Limb (tissue), 2 donors: ENCODE results near the gene CAB39.

Experiments used
- DNase-seq, 2 donors: peaks; one replicate each; pipeline ENCODE4 v3.0.0-alpha.2; 2016; ENCODE audit errors: extremely low spot score in 2 of 2

CAB39 gene

DNA sequence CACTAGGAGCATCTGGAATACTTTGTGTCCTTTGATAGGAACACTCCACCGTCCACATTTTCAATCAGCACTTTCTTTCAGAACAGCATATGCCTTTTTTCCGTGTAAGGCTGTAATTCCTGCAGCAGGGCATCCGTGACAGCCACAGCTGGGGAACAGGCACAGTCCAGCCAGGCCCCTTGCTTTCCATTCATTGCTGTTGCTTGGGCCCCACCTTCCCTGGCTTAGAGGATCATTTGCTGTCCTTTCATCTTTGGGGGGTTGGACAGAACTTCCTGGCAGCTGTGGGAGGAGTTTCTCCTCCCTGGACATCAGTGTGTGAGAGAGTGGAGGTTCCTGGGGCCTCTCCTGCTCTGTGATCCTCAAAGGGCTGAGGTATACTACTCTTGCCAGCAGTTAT, 102.4 kb downstream of the CAB39 start:
- no peak for DNase-seq

DNA sequence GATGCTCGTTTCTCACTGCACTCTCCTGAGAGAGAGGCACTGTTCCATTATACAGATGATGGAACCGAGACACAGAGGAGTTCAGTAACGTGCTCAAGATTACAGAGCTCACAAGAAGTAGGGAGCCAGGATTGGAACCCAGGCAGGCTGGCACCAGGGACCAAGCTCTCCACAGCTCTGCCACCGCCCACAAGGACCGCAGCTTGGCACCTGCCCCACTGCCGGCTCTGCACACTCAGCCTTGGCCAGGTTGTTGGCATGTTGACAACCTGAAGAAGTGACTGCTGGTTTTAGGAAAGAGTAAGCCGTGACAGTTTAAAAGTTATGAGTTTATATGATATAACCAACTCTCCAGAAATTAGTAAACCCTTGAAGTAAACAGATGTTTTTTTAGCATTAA, 104.1 kb downstream of the CAB39 start:
- no peak for DNase-seq

DNA sequence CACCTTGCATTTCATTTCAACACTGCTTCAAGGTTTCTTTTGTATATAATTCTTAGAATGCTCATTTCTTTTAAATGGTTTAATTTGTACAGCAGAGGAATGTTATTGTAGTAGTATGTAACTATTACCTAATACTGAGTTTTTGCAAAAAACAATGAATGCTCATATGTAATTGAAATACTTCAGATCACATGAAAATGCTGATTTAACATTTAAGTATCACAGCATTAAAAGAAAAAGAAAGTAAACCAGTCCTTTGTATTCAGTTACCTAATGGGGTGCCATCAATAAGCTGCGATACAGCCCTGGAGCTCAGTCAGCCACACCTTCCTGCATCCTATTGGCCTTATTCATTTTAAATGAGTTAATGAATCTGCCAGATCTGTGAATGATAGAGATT, 106.8 kb downstream of the CAB39 start:
- DNase-seq: no peak

DNA sequence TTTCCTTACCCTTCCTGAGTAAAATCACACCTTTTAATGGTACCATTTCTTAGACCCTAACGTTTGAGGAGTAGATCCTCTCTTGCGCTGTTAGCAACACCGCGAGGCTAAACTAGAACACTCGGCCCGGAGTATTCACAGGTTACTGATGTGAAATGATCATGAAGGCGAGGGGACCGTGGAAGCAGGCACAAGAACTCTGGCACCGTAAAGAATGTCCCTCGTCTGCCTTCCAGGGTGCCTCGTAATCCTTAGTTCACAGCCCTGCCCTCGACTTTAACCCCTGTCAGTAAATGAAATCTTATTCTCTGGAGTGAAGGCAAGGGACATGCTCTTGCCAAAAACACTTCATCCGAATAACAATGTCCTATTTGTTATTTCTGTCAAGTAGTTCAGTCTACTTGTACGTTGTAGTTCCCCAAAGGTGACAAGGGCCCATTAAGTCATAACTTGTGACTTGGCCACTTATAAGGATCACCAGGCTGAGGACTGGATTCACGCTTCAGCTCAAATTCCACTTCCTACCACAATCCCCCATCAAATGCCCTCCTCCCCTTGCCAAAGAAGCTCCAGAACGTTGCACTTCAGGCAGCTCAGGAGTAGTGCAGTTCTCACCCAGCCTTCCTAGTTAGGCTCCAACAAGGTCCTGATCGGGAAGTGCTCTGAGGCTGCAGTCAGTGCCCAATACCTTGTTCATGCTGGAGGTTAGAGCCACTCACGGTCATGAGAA, 108.8 kb downstream of the CAB39 start:
- no peak for DNase-seq

DNA sequence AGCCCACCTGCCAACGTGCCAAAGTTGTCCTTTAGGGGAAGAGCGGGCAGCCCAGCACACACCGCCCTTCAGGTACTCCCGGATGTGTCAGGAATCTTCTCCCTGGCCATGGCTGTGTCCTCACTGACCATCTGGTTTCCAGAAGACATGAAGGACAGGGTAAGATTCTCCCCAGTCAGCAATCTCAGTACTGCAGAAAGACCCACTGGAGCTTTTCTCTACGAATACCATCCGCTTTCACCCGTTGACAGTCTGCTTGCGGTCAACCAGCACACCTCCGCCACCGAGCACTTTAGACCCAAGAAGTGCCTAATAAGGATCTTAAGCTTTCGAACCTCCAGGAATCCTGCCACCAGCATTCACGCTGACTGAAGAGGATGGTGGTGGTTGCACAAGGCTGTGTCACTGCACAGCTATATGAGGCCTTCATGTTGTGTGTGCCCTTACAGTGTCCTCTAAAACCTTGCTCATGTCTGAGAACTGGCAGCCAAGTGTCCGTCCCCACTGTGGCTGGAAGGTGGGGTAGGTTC, 109.4 kb downstream of the CAB39 start:
- no peak for DNase-seq

DNA sequence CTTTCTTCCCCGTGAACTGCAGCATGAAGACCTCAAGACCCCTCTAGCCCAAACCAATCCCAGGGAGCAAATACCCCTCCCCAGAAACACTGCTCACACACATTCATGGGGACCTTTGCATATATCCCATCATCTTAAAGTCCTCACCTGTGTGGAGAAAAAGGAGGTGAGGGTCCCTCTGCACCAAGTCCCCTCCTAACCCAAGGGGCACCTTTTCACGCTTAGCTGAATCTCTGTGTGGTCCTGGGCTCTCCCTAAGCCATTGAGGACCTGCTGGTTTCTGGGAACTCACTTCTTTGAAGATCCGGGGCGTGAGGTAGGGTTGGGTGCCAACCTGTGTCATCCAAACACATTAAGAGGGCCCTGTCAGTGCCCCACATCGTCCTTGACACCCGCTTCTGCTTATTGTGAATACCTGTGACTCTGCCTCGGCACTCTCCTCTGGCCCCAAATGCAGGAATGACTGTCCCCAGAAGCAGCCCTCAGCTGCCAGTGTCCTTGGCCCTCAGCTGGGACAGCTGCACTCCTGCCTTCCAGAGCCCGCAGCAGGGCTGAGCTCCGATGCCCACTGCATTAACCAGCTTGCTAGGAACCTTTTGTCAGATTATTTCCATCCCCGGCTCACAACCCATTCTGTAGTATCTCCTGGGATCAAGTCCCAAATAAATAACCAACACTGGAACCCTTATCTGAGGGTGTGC, 110.8 kb downstream of the CAB39 start:
- no peak for DNase-seq

DNA sequence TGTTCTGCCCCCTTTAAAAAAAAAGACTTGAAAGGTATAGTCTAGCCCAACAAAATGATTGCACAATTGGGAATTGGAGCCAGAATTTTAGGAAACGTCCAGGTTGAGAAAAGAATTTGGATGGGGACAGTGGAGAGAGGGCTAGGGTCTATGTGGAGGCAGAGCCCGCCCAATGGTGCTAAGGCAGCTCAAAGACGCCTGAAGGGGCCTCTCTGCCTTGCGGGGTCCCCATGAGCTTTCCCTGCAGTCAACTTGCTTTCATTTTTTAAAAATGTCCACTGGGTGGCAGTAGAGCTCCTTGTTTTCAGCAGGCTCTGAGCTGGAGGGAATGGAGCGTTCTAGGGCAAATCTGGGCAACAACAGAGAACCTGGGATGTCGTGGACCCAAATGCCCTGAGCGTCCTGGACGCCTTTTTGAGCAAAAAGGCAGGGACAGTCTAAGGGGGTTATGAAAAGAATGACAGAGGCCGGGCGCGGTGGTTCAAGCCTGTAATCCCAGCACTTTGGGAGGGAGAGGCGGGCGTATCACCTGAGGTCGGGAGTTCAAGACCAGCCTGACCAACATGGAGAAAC, 111.8 kb downstream of the CAB39 start:
- peak; percentile 68 to 82 for DNase-seq

DNA sequence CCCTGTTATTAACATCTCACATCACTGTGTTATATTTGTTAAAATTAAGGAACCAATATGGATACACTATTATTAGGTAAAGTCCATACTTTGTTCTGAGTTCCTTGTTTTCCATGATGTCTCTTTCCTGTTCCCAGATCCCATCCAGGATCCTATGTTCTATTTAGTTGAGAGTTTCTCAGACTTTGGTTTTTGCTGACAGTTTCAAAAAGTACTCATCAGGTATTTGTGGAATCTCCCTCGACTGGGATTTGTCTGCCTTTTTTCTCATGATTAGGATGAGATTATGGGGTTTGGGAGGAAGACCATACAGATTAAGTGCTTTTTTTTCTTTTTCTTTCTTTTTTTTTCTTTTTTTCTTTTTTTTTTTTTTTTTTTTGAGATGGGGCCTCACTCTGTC, 112.7 kb downstream of the CAB39 start:
- no peak for DNase-seq

DNA sequence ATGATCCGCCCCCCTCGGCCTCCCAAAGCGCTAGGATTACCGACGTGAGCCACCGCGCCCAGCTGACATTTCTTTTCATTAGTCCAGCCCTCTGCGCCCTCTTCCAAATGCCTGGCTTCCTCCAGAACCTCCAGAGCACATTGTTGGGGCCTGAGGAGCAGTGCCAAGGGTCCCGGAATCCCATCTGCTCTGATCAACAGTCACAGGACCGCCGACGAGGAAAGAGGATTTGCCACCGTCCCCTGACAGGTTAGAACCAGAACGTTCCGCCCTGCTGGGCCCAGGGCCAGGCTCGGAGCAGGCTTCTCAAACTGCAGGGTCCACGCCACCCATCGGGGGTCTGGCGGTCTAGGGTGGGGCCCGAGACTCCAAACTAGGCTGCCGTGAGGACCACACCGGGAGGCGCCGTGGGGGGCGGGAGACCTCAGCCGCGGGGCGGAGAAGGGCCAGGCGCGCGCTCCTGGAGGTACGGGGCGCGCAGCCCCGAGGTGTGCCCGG, 115.2 kb downstream of the CAB39 start:
- peak in 1 of 2 donors; percentile 48 for DNase-seq

DNA sequence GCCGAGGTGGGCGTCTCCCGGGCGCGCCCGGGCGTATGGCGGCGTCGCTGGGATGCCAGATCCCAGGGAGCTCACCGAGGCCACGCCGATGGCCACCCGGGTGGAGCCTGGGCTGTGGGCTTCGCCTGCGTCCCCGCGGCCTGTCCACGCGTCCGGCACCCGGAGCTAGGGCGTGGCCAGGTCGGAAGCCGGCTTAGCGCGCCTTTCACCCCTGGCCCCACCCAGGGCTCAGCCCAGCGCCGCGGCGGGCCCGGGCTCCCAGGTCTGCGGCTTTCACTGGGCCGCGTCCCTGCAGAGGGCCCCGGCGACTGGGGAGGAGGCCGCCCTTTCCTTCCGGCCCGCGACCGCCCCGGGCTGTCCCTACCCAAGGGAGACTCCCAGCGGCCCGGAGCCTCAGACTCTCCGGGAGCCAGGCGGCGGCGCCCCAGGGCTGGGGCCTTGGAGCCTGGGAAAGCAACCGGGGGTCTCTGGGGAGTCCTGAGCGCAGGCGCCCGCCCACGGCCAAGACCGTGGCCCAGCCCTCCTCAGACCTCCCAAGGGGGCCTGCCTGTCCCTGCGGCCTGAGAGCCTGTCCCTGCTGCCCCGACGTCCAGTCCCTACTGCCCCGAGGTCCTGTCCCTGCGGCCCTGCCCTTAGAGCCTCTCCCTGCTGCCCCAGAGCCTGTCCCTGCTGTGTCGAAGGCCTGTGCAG, 115.8 kb downstream of the CAB39 start:
- DNase-seq: peak in 1 of 2 donors; percentile 39

DNA sequence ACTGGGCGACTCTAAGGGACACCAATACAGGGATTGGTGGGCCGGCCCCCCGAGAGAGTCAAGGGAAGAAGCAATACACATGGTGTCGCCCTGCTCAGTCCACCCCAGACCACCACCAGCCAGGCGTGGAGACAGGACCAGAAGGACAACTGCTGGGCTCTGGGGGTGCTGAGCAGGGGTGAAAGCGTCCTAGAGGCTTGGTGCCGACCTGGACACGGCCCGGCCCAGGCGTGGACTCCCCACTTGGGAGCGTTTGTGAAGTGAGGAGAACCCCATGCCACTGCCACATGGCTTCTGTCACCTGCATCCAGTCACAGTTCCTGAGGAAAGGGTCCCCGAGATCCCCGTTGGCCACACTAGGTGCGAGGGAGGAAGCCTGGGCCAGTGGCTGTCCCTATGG, 116.7 kb downstream of the CAB39 start:
- DNase-seq: no peak

DNA sequence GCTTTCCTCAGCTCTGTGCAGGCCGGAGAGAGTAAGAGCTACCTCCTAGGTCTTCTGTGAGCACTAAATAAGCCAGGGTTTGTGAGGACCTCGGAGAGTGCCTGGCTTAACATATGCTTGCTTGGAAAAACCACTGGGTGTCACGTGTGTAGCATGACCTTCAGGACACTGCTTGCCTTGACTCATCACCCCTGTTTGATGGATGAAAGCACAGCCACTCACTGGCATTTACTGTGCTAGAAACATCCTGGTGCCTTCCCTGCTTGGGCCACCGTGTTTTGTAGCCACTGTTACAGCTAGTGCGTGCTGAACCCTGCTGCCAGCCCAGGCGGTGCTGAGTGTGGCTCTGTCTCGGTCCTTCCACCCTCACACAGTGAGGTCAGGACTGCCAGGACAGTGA, 117.3 kb downstream of the CAB39 start:
- DNase-seq: no peak

DNA sequence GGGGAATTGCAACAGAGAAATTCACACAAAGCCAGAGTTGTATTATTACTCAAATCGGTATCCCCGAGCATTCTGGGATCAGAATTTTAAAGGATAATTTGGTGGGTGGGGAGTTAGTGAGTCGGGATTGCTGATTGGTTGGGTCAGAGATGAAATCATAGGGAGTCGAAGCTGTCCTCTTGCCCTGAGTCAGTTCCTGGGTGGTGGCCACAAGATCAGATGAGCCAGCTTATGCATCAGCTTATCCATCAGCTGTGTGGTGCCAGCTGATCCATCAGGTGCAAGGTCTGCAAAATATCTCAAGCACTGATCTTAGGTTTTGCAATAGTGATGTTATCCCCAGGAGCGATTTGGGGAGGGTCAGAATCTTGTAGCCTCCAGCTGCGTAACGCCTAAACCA, 117.8 kb downstream of the CAB39 start:
- DNase-seq: no peak

DNA sequence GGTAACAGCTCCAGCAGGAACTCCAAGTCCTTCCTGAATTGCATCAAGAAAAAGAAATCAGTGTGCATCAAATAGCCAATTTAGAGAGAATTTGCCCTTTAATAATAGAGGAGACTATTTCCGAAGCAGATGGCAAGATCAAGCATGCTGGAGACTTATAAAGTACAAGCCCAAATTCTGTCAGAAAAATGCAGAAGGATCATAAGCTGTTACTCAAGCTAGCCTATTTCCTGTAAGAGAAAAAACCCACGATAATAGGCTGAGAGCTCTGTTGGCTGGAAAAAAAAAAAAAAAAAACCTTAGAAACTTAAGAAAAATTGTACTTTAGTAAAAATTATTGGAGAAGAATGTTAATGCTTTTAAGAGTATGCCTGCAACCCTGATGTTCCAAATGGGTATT, 127.7 kb downstream of the CAB39 start:
- DNase-seq: no peak

DNA sequence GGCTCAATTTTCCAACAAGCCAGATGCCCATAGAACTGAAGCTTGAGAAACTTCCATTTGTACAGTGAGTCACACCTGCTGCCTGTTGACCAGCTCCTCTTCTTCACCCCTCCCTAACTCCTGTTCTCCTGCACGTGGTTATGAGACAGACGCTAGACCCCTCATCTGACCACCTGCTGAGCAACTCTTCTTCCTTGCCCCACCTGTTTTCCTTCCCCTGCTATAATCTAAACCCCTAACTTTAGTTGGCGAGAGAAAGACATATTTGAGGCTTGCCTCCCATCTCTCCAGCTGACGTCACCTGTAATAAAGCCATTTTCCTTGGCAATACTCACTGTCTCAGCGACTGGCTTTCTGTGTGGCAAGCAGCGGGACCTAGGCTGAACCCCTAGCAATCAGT, 129.8 kb downstream of the CAB39 start:
- DNase-seq: no peak

DNA sequence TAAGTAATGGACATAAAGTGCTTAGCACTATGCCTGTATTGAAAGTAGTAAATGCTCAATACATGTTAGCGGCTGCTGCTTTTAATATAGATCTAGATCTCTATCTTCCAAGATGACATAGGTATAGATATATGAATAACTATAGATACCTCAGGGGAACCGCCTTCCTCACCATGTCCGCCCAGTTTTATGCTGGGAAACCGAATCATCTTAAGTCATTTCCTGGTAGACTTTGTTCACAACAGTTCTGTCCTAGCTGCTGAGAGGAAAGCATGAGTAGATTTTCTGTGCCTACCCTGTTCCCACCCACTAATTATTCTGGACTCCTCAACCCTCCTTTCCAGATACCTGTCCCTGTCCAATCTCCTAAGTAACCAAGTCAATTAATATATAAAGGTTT, 130.5 kb downstream of the CAB39 start:
- no peak for DNase-seq

DNA sequence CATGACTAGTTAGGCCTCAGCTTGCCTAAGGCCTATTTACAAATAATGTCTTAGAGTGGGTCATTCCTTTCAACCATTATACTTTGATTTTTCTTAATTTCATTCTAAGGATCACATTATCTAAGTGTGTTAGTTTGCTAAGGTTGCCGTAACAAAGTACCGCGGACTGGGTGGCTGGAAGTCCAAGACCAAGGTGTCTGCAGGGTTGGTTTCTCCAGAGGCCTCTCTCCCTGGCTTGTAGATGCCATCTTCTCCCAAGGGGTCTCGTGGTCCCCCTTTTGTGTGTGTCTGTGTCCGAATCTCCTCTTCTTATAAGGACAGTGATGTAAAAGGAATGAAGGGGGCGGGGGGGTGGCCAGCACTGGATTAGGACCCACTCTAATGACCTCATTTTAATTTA, 133.7 kb downstream of the CAB39 start:
- no peak for DNase-seq

DNA sequence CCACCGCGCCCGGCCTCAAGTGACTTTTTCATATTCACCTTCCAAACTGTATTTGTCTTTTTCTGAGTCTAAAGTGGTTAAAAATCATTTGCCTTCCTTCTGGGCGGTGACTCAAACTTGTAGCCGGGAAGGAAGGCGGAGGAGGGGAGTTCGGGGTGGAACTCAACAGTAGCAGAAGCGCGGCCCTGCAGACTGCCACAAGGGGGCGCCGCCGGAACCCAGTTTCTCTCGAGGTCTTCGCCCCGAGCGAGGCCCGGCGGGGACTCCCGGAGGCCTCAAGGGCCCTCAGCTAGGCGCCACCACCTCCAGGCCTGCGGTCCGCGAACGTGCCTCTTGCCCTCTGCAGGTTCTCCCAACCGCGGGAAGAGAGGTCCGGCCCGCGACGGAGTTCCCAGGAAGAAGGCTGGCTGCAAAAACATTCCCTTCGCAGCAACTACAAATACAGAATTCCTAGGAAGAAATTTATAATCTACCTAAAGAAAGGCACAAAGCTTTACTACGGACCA, 135.3 kb downstream of the CAB39 start:
- peak; percentile 66 to 91 for DNase-seq

DNA sequence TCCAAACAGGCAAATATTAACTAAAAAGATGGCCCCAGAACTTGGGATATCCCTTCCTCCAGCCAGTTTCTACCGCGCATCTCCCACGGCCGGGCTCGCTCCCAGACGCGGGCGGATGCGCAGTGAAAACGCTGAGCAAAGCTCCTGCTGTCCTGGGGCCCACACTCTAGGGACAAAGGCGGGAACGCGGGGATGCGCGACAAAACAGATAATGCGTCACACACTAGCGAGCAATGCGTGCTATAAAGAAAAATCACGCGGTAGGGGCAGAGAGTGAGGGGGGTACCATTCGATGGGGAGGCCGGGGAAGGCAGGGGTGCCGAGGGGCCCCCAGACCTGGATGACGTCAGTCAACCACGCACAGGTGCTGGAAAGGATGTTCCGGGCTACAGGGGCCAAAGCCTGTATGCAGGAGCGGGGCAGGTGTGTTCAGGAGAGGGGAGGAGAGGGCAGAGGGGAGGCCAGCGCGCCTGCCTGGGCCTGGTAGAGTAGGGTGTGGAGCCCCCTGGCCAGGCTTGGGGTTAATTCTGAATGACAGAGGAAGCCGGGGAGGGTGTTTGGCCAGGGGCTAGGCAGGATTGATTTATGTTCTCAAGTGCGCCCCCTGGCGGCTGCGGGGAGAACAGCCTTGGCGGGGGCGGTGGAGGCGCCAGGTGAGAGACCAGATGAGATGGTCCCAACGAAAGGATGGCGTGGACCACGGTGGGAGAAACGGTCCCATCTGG, 137.2 kb downstream of the CAB39 start:
- DNase-seq: no peak

DNA sequence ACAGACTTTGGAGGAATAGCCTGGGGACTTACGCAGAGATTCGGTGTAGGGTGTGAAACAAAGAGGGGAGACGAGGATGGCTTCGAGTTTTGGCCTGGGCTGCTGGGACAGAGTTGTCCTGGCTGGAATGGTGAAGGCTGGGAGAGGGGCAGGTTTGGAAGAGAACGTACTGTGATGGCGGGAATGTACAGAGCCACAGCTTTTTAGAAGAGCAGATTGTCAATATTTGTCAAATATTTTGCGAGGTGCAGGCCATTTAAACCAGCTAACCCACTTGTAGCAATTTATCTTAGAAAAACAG, 137.7 kb downstream of the CAB39 start:
- DNase-seq: no peak

DNA sequence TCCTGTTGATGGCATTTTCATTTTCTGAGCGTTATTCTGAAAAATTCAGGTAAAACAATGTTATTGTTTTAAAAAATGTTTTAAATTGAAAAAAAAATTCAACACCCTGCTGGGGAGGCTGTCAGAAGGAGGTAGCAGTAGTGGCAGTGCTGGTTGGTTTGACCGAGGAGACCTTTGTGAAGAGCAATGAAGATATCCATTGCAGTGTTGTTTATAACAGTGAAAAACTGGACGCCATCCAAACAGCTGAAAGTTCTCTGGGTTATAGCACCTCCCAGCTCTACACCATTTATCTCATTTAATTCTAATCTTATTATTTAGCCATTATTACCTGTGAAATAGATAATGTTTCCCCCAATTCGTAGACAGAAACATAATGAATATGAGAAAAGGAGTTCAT, 139.5 kb downstream of the CAB39 start:
- DNase-seq: no peak
